HG03135 (cell line): ENCODE results near the gene IGHMBP2.

Source experiments
- ATAC-seq: cut with Tn5 transposase; IDR thresholded peaks from one replicate; pipeline ENCODE4 v1.9.1; 2021; ENCODE audit warnings: mild to moderate bottlenecking, moderate library complexity; ENCODE audit not compliant: unreplicated experiment

The IGHMBP2 gene

GRCh38 chr11:68938816-68939582 lies 35.3 kb downstream of the IGHMBP2 start:
- no peak for ATAC-seq

- ATAC-seq: no peak
Measured at GRCh38 chr11:68939583-68940555, 36.2 kb downstream of the IGHMBP2 start.

- no peak for ATAC-seq
Measured at GRCh38 chr11:68940651-68941323, 37.1 kb downstream of the IGHMBP2 start.

- ATAC-seq: no peak
Measured at GRCh38 chr11:68941324-68942094, 37.8 kb downstream of the IGHMBP2 start.

- ATAC-seq: no peak
Measured at GRCh38 chr11:68942095-68942620, 38.5 kb downstream of the IGHMBP2 start.

GRCh38 chr11:68942751-68943271 lies 39.1 kb downstream of the IGHMBP2 start:
- no peak for ATAC-seq

GRCh38 chr11:68946416-68947090 lies 42.9 kb downstream of the IGHMBP2 start:
- ATAC-seq: no peak

- no peak for ATAC-seq
Measured at GRCh38 chr11:68947151-68947550, 43.5 kb downstream of the IGHMBP2 start.

GRCh38 chr11:68948496-68948895 lies 44.8 kb downstream of the IGHMBP2 start:
- ATAC-seq: no peak

GRCh38 chr11:68948935-68949334 lies 45.2 kb downstream of the IGHMBP2 start:
- no peak for ATAC-seq

- ATAC-seq: no peak
Measured at GRCh38 chr11:68950270-68950669, 46.6 kb downstream of the IGHMBP2 start.

GRCh38 chr11:68950762-68951161 lies 47.1 kb downstream of the IGHMBP2 start:
- ATAC-seq: no peak

- ATAC-seq: no peak
Measured at GRCh38 chr11:68954836-68955606, 51.3 kb downstream of the IGHMBP2 start.

- ATAC-seq: no peak
Measured at GRCh38 chr11:68955607-68955958, 51.9 kb downstream of the IGHMBP2 start.

GRCh38 chr11:68956142-68956541 lies 52.5 kb downstream of the IGHMBP2 start:
- ATAC-seq: no peak

GRCh38 chr11:68956547-68957254 lies 53.0 kb downstream of the IGHMBP2 start:
- ATAC-seq: no peak

GRCh38 chr11:68958211-68958610 lies 54.5 kb downstream of the IGHMBP2 start:
- no peak for ATAC-seq
